IPS-15b (cell line): ENCODE data around the gene ACTRT2.

Source experiments
- H3K27me3 ChIP-seq: one replicate; pipeline ENCODE4 v1.6.1; 2013; ENCODE audit warnings: low read length; ENCODE audit not compliant: control insufficient read depth, insufficient read depth
- H3K36me3 ChIP-seq: one replicate; pipeline ENCODE4 v1.6.1; 2013; ENCODE audit warnings: low read length; ENCODE audit not compliant: control insufficient read depth, insufficient read depth
- H3K4me1 ChIP-seq: one replicate; pipeline ENCODE4 v1.6.1; 2013; ENCODE audit warnings: mild to moderate bottlenecking, low read length; ENCODE audit not compliant: control insufficient read depth, insufficient read depth
- H3K4me3 ChIP-seq: one replicate; pipeline ENCODE4 v1.5.1; 2013; ENCODE audit warnings: low read depth, low read length
- H3K9ac ChIP-seq: one replicate; pipeline ENCODE4 v1.6.1; 2013; ENCODE audit warnings: low read depth, mild to moderate bottlenecking, low read length
- H3K9me3 ChIP-seq: one replicate; pipeline ENCODE4 v1.6.1; 2013; ENCODE audit warnings: mild to moderate bottlenecking, low read length; ENCODE audit not compliant: control insufficient read depth, insufficient read depth

ACTRT2 gene

DNA sequence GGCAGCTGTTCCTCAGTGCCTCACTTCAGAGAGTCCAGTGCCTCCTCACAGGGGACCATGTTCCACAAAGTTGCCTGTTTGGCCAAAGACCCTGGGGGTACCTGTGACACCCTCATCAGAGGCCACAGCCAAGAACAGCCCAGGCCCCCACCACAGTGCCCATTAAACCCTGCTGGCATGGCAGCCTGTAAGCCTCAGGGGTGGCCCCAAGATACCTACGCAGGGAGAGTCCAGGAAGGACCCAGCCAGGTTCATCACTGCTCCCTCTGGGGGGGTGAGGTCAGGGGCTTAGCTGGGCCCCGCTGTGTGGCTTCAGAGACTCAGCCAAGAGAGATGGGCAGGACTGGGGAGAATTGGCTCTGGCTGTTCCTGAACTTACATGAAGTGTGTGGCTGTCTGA is 28.6 kb downstream of the ACTRT2 start:
- H3K27me3 ChIP-seq = no peaks in the 10 kb centered on the region
- H3K9ac ChIP-seq = no peak overlapping the region
- H3K36me3 ChIP-seq = no peaks in the 10 kb centered on the region
- H3K9me3 ChIP-seq = no peaks in the 10 kb centered on the region
- no peaks in the 10 kb centered on the region for H3K4me1 ChIP-seq
- H3K4me3 ChIP-seq = no peak overlapping the region

DNA sequence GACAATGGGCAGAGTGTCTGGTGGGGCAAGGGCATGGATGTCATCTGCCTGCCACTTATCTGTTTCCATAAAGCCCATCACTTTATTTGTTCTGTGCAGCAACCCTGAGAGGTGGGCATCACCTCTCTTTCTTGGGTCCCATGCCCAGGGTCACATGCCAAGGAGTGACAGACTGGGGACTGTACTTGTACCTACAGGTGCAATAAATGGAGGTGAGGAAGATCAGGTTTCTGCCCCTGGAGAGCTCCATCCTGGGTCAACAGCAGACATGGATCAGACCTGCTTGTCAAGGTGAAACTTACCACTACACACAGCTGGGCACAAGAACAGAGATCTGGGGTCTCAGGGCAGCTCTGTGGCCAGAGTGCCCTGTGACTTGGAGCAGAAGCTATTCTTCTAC is 29.3 kb downstream of the ACTRT2 start:
- Histone ChIP-seq H3K9ac (no peak overlapping the region), H3K9me3 (no peaks in the 10 kb centered on the region), H3K4me1 (no peaks in the 10 kb centered on the region), H3K27me3 (no peaks in the 10 kb centered on the region), H3K4me3 (no peak overlapping the region), H3K36me3 (no peaks in the 10 kb centered on the region)

DNA sequence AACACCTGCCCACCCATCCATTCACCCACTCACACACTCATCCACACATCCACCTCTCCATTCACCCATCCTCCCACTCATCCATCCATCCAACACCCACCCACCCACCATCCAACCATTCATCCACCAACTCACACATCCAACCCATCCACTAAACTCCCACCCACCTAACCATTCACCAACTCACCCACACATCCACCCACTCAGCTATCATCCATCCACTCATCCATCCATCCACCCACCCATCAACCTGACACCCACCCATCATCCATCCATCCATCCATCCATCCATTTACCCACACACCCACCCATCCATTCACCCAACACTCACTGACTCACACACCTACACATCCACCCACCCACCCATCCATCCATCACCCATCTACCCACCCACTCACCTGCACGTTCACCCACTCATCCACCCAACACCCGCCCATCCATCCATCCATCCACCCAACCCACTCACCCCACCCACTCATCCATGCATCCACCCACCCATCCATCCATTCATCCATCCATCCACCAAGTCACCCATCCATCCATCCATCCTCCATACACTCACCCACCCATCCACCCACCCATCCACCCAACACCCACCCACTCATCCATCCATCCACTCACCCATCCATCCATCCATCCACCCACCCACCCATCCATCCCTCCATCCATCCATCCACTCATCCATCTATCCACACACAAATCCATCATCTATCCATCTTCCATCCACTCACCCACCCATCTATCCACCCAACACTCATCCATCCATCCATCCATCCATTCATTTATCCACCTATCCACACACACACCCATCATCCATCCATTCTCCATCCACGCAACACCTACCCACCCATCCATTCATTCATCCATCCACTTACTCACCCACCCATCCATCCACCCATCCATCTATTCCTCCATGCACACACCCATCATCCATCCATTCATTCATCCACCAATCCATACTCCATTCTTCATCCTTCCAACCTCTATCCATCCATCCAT is 30.3 kb downstream of the ACTRT2 start:
- no peaks in the 10 kb centered on the region for H3K27me3 ChIP-seq
- no peaks in the 10 kb centered on the region for H3K9me3 ChIP-seq
- H3K9ac ChIP-seq = no peak overlapping the region
- no peaks in the 10 kb centered on the region for H3K36me3 ChIP-seq
- no peak overlapping the region for H3K4me3 ChIP-seq
- H3K4me1 ChIP-seq = no peaks in the 10 kb centered on the region

DNA sequence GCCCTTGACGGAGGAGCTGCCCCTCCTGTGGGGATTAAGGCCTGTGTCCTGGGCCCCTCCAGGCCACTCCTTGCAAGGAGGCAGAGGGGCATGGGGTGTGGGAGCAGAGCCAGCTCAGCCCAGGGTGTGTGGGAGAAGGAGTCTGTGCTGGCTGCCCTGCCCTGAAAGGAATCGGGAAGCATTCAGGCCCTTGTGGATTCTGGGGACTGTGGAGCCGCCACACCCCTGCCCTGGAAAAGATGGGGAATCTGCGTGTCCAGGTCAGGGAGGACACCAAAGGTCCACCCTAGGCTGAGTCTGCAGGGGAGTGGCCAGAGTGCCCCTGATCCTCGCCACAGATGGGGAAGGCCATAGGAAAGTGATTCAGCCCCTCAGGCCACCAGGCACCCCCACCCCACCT is 31.2 kb downstream of the ACTRT2 start:
- H3K36me3 ChIP-seq = no peaks in the 10 kb centered on the region
- no peaks in the 10 kb centered on the region for H3K4me1 ChIP-seq
- H3K9me3 ChIP-seq = no peaks in the 10 kb centered on the region
- H3K27me3 ChIP-seq = peaks cover 1% of the 10 kb centered on the region
- H3K4me3 ChIP-seq = no peak overlapping the region
- no peak overlapping the region for H3K9ac ChIP-seq

DNA sequence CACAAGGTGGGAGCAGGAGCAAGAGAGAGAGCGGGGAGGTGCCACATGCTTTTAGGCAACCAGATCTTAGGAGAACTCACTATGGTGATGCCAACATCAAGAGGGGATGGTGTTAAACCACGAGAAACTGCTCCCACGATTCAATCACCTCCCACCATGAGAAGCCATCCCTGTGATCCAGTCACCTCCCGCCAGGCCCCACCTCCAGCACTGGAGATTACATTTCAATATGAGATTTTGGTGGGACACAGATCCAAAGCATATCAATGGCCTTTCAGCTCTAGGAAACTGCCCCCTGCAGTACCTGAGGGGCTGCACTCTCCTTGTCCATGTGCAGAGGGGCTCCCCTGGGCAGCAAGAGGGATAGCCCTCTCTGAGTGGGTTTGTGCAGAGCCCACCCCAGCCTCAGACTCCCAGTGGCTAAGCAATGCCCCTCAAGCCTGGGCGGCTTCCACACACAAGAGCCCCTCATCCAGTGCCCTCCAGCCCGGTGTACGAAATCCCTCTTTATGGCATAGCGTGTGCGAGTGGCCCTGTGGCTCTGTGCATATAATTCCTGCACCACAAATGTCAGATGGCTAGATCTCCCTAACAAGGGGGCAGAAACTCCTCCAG is 32.2 kb downstream of the ACTRT2 start:
- no peaks in the 10 kb centered on the region for H3K9me3 ChIP-seq
- H3K4me3 ChIP-seq = no peak overlapping the region
- H3K9ac ChIP-seq = no peak overlapping the region
- peaks cover 5% of the 10 kb centered on the region for H3K27me3 ChIP-seq
- no peaks in the 10 kb centered on the region for H3K36me3 ChIP-seq
- no peaks in the 10 kb centered on the region for H3K4me1 ChIP-seq

DNA sequence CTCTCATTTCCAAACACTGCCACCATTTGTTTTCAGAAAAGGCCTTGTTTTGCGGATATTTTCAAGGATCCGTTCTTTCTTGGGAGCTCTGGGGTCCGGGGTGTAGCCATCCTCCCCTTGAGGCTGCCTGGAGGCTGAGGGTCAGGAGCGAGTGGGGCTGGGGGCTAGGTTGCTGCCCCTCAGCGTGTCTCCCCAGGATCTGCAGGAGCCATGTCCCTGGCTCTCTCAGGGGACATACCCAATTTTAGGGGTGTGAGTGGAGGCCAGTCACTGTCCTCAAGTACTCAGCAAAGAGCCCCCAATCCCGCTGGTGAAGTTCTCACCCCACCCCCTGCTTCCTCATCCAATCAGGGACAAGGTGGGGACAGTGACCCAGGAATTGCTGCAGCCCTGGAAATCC is 32.7 kb downstream of the ACTRT2 start:
- H3K4me3 ChIP-seq = no peak overlapping the region
- no peak overlapping the region for H3K9ac ChIP-seq
- H3K27me3 ChIP-seq = peaks cover 5% of the 10 kb centered on the region
- H3K4me1 ChIP-seq = no peaks in the 10 kb centered on the region
- H3K9me3 ChIP-seq = no peaks in the 10 kb centered on the region
- H3K36me3 ChIP-seq = no peaks in the 10 kb centered on the region

DNA sequence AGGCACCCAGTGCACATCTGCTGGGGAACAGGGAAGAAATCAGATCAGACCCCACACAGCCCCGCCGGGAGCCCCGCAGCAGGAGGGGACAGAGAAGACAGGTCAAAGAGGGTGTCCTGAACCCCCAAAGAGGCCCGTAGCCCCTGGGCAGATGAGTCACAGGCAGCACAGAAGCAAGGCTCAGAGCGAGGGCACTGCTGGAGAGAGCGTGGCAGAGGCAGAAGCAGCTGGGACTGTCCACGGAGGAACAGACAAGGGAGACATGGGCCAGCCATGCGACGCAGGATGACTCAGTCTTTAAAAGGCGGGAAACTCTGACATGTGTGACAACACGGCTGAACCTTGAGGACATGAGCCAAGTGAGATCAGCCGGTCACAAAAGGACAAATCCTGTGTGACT is 33.2 kb downstream of the ACTRT2 start:
- no peaks in the 10 kb centered on the region for H3K9me3 ChIP-seq
- H3K27me3 ChIP-seq = peaks cover 5% of the 10 kb centered on the region
- H3K4me3 ChIP-seq = no peak overlapping the region
- H3K36me3 ChIP-seq = no peaks in the 10 kb centered on the region
- H3K4me1 ChIP-seq = no peaks in the 10 kb centered on the region
- H3K9ac ChIP-seq = no peak overlapping the region

DNA sequence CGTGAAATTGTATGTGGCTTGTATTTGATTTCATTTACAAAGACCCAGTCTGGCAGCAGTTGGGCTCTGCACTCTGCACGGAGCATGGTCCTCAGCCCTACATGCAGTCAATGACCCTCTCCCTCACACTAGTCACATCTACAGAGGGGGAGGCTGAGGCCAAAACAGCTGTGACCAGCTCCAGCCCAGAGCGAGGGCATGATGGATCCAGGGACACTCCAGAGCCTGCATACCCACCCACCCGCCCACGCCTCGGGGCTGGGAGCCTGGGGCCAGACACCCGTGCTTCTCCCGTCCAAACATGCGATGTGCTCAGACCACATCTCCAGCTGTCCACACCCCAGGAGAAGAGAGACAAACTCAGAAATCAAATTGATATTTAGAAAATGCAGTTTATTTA is 33.8 kb downstream of the ACTRT2 start:
- no peak overlapping the region for H3K4me3 ChIP-seq
- no peaks in the 10 kb centered on the region for H3K9me3 ChIP-seq
- H3K4me1 ChIP-seq = no peaks in the 10 kb centered on the region
- H3K27me3 ChIP-seq = peaks cover 5% of the 10 kb centered on the region
- no peaks in the 10 kb centered on the region for H3K36me3 ChIP-seq
- no peak overlapping the region for H3K9ac ChIP-seq

DNA sequence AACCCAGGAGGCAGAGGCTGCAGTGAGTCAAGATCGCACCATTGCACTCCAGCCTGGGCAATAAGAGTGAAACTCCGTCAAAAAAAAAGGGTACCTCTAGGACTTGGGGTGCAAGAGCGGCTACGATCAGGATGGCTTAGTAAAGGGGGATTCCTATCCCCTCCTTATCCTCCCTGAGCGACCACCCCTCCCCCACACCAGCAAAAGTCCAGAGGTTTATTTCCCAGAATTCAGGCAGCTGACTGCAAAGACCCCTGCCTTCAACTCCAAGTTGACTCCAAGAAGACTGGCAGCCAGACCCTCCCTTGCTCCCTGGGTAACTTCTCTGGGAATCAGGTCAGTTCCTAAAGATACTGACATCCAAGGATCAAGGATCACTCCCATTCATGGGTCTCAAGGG is 35.4 kb downstream of the ACTRT2 start:
- no peaks in the 10 kb centered on the region for H3K9me3 ChIP-seq
- H3K27me3 ChIP-seq = peaks cover 16% of the 10 kb centered on the region
- H3K9ac ChIP-seq = no peak overlapping the region
- H3K4me3 ChIP-seq = no peak overlapping the region
- no peaks in the 10 kb centered on the region for H3K4me1 ChIP-seq
- H3K36me3 ChIP-seq = no peaks in the 10 kb centered on the region

DNA sequence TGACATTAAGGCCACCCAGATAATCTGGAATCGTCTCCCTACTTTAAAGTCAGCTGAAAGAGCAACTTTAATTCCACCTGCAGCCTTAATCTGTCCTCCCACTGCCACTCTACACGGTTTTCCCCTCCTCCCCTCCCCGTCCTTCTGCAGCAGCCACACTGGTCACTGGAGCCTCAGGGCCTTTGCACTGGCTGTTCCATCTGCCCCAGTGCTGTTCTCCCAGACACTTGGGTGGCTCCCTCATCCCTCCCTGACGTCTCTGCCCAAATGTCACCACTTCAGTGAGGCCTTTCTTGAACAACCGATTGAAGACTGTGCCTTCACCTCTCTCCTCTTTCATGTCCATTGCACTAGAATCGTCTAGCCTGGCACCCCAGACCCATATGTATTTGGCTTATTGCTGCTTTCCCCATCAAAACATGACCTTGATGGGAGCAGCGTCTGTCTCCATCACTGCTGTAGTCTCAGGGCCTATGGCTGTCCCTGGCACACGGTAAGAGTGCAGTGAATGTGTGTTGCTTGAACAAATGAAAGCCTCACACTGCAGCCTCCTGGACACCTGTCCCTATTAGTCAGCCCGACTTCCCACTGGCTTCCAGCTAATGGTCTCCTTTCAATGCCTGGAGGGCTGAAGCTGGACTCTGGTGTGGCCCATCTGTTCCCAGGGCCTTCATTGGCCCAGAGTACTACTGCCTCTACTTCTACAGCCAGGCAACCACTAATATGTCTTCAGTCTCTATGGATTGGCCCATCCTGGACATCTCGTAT is 37.2 kb downstream of the ACTRT2 start:
- H3K36me3 ChIP-seq = no peaks in the 10 kb centered on the region
- peaks cover 26% of the 10 kb centered on the region for H3K27me3 ChIP-seq
- no peaks in the 10 kb centered on the region for H3K4me1 ChIP-seq
- no peaks in the 10 kb centered on the region for H3K9me3 ChIP-seq
- no peak overlapping the region for H3K9ac ChIP-seq
- no peak overlapping the region for H3K4me3 ChIP-seq

DNA sequence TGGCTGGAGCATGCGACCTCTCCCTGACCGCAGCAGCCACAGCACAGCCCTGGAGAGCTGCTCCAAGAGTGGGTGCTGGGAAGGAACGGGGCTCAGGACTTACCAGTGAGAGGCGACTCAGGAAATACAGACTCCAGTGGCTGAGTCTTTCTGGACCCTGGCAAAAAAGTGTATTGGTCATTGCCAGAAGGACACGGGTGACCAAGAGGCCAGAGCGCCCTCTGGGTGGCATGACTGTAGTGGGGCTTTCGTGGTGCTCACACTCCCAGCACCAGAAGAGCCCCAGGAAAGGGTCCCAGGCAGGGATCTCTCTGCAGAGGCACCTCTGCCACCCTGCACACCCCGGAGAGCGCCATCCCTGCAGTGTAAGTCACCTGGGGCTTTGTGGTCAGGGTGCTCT is 38.9 kb downstream of the ACTRT2 start:
- H3K27me3 ChIP-seq = peaks cover 43% of the 10 kb centered on the region
- H3K4me3 ChIP-seq = no peak overlapping the region
- no peaks in the 10 kb centered on the region for H3K9me3 ChIP-seq
- no peaks in the 10 kb centered on the region for H3K4me1 ChIP-seq
- H3K9ac ChIP-seq = no peak overlapping the region
- no peaks in the 10 kb centered on the region for H3K36me3 ChIP-seq
